GM21529 (cell line): ENCODE measurements around the gene FOXP4.

Source experiments
- ATAC-seq: cut with Tn5 transposase; IDR thresholded peaks from one replicate; pipeline ENCODE4 v1.9.1; 2021; ENCODE audit not compliant: unreplicated experiment

The FOXP4 gene, protein sequence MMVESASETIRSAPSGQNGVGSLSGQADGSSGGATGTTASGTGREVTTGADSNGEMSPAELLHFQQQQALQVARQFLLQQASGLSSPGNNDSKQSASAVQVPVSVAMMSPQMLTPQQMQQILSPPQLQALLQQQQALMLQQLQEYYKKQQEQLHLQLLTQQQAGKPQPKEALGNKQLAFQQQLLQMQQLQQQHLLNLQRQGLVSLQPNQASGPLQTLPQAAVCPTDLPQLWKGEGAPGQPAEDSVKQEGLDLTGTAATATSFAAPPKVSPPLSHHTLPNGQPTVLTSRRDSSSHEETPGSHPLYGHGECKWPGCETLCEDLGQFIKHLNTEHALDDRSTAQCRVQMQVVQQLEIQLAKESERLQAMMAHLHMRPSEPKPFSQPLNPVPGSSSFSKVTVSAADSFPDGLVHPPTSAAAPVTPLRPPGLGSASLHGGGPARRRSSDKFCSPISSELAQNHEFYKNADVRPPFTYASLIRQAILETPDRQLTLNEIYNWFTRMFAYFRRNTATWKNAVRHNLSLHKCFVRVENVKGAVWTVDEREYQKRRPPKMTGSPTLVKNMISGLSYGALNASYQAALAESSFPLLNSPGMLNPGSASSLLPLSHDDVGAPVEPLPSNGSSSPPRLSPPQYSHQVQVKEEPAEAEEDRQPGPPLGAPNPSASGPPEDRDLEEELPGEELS

DNA sequence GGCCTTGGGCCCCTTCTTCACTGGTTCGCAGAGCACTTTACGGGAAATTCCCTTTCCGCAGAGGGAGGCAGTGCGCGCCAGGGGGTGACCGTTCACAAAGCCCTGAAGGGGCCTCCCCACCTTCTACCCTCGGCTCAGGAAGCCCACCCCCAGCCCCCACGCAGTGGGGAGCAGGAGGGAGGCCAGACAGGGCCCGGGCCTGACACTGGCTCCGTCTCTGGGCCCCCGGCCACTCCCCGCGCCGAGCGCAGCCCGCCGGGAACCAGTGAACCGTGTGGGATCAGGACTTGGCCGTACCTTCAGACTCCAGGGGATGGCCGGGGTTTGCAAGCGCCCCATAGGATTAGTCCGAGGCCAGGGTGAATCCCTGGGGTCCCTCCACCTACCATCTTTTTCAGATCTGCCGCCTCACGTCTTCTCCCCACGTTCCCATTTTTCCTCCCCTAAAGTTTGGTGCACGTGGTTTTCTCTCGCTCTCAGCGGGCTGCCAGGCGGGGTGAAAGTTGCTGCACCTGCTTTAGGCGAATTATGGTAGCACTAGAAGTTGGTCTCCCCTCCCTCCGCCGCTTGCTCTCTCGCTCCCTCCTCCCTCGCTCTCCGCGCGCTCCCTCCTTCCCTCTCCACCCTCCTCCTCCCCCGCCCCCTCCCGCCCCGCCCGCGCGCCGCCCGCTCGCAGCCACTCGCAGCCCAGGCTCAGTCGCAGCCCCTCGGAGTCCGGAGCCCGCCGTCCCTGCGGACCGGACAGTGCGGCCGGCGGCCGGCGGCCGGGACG lies at the start of gene FOXP4:
Gene FOXP4 (plus strand): TSS at position 679 of the 772 bp plus-strand sequence. CDS start 19,380 bp downstream, outside the sequence.
- peak; percentile 64 for ATAC-seq

DNA sequence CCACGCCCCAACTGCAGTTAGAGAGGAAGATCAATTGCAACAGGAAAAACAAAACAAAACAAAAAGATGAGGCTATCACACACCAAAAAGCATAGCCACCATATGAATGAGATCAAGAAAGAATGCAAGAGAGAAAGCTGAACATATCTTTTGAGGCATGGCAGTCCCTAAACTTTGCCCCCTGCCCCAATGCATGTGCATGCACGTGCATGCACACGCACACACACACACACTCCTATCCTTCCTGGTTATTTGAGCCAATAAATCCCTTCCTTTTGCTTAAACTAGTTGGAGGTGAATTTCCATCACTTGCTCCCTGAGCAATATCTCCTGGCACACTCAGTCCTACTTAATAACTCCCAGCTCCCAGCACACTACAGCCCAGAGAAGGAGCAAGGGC lies 48.6 kb upstream of the FOXP4 start:
- no peak for ATAC-seq

DNA sequence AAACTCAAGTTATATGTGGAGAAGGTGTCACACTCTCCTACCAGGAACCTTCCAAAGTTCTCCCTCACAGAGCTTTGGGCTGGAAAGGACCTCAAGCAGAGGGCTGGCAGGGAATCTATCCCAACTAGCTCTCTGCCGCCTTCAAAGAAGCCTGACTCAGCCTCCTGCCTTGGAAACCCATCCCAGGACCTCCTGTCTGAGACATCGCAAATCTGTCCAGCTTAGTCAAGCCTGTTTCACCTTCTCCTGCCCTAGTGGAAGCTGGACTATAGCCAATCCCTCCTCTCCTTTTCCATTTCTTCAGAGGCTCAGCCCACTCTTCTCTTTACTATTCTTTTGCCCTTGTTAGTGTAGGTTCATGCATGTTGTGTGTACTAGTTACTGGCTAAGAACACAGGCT lies 48.2 kb upstream of the FOXP4 start:
- ATAC-seq, result no peak

DNA sequence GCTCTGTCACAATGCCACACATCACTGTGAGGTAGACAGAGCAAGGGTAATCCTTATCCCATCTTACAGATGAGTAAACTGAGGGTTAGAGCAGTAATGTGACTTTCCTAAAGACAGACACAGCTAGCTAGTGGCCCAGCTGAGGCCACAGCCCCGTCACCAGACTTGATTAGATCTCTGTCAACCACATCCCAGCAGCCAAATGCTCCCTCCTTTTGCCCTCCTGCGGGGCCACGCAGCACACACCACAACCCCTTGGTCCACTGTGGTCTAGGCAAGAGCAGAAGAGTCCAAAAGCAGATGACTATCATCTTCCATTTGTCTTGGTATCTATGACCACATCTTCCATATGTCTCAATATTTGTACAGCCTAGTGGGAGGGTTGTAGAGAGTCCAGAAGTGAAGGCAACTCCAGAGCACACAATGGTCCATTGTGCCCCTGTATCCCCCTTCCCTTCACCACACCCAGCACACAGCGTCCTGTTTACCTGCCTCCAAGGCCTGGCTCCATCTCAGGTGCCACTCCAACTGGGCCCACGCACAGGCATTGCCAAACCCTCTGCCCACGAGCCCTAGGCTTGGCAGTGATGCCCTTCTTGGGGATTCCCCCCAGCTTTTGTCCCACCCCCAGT lies 47.1 kb upstream of the FOXP4 start:
- no peak for ATAC-seq

DNA sequence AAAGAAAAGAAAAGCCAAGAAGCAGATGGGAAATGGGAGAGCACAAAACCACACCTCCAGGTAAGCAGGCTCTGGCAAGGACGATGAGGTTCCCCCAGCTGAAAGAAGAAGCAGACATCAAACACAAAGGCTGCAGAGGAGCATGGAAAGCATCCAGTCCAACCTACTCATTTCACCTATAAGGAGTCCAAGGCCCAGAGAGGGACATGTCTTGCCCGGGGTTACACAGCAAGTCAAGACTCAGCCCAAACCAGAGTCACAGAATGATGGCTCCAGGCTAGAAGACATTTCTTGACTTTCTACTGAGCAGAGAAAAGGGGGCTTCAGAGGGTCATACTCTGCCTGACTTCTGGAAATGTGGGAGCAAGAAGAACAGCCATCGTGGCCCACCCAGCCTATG lies 45.6 kb upstream of the FOXP4 start:
- ATAC-seq, result no peak

DNA sequence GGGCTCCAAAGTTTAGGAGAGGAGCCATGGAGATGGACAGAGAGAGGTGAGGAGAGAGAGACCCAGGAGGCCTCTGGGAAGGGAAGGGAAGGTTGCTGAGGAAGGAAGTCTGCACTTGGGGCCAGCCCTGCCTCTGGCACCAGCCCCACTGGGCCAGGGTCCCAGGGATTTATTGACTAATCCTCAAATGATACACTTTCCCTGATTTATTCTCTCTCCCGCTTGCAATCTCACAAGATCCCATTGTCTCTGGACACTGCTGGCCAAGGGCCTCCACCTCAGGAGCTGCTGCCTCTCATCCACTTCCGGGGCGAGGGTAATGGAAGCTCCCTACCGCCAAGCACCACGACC lies 43.6 kb upstream of the FOXP4 start:
- no peak for ATAC-seq

DNA sequence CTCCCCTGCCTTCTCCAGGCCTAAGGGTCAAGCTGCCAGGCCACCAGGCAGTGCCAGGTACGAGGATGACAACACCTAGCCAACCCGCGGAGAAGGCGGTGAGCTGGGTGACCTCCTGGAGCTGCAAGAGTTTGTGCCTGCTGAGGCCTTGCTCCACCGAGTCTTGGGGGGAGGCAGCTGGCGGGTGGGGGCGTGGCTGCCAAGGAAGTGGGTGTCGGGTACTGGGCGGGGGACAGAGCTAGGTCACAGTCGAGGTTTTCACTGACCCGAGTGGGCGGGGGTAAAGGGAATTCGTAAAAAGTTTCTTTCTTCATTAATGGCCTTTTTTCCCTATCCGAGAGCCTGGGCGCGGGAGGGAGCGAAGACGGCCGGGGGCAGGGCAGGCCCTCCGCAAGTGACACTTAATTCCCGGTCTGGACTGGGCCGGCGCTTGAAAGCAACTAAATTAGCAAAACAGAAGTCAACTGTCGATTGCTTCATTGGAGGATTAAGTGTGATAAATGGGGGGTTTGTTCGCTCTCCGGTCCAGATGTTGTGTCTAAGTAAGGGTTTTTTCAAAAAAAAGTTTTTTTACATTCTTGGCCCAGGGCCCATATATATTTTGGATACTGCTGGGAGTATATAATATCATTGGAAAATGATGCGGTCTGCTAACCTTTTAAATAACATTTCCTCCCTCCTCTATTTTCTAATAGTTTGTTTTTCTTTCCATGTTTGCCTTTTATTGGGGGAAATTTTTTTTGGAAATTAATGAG lies 43.1 kb upstream of the FOXP4 start:
- ATAC-seq, result no peak

DNA sequence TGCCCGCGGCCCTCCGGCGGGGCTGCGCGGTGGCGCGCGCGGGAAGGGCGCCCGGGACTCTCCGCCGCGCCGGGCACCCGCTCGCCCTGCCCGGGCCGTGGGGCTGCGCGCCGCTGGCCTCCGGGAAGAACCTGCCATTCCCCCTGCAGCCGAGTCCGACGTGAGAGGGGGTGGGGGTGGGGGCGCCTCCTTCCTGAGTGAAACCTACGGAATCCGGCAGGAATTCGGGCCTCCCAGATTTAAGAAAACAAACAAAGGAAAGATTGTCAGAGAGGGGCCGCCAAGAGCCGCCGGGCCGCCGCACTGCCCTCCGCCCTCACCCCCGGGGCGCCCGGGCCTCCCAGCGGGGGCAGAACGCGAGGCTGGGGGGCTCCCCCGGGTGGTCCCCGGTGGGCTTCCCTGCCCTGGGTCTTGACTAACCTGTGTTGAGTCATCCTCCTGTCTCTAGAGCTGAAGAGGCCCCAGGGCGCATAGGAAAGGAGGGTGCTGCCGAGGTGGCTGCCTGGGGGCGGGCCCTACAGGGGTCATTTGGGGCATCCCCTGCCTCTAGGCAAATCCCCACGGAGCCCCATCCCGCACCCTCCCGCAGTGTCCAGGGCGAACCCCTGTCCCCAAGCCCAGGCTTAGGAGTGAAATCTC lies 42.2 kb upstream of the FOXP4 start:
- no peak for ATAC-seq

DNA sequence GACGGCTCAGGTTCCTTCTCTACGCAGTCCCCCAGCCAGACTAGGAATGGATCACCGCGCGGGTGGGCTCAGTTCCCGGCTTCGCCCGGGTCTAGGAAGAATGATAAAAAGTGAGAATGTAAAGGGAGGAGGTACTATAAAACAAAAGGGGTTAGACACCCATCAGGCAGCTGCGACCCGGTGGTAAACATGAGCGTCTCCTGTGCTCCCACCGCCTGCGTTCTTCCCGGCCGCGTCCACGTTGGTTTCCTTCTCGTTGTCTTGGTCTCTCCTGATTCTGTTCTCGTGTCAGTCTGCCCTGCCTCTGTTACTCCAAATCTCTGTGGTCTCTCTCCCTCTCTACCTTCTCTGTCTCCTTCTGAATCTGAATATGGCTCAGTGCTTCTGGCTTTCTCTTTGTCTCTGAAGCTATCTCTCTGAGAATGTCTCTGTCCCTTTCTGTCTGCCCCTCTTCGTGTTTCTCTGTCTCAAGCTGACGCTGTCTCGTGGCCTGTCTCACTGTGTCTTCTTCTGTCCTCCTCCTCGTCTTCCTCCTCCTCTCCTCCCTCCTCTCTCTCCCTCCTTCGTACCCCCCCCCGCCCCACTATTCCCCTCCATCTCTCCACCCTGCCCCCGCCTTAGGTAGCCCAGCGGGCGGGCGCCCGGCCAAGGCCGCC lies 41.6 kb upstream of the FOXP4 start:
- ATAC-seq, result no peak

DNA sequence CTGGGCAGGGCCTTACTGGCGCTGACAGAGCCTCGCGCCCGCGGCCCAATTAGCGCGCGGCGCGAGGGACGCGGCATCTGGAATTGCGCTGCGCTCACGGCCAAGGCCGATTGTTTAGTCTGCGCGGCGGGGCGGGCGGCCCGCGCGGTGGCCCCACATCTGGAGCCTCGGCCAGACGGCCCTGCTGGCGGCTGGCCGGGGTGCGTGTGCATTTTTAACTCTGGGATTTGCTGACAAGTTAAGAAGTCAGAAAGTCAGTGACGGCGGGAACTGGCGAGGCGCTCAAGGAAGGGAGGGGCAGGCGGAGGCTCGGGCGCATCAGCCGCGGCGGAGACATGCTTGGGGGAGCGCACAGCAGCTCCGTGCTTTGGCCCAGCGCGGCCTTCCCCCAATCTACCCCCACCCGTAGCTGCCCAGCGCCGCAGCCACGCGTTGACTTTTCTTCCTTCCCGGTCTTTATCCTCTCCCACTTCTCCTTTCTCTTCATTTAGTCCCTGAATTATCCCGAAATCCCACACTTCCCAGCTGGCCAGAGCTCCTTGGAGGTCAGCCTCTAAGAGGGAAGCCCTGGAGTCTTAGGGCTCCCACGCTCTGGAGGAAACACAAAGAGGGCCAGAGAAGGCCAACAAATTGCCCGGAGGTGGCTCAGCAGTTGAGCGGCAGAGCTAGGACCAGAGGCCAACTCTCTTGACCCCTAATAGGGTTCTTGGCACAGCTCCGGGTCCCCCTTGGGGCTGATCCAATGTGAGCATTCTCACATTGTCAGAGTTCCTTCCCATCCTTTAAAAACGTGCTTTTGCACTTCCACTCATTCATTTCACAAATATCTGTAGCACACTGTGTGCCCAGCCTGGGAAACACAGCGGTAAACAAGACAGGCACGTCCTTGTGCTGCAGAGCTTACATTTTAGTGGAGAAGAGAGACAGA lies 40.8 kb upstream of the FOXP4 start:
- peak; percentile 73 for ATAC-seq

DNA sequence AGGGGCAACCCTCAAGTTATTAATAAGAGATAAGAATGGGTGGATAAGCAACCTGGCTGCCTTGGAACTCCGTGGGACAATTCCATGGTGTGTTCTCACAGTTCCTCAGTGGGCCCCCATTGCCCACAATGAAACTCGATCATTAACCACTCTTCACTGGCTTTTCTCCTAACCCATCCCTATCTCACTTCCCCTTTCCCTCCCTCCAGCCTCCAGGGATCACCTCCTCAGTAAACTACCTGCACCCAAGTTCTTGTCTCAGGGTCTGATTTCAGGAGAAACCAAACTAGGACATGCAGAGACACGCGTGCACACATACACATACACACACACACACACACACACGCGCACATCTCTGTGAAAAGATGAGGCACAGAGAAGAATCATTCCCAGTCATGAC lies 37.7 kb upstream of the FOXP4 start:
- no peak for ATAC-seq

DNA sequence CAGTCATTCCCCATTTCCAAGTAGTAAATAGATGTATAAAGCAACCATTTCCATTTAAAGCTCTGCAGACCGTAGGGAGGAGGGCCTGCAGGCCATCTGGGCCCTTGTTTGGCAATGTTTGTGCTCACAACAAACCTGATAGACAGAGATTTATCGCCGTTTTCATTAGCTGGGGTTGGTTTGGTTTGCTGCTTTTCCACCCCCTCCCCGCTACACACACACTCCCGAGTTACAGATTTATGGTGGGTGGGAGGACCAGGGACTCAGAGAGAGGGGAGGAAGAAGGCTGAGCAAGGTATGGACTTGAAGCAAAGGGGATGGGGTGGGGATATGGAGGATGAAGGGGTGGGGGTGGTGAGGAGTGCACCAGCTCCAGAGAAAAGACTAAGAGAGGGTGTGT lies 36.6 kb upstream of the FOXP4 start:
- ATAC-seq, result no peak

DNA sequence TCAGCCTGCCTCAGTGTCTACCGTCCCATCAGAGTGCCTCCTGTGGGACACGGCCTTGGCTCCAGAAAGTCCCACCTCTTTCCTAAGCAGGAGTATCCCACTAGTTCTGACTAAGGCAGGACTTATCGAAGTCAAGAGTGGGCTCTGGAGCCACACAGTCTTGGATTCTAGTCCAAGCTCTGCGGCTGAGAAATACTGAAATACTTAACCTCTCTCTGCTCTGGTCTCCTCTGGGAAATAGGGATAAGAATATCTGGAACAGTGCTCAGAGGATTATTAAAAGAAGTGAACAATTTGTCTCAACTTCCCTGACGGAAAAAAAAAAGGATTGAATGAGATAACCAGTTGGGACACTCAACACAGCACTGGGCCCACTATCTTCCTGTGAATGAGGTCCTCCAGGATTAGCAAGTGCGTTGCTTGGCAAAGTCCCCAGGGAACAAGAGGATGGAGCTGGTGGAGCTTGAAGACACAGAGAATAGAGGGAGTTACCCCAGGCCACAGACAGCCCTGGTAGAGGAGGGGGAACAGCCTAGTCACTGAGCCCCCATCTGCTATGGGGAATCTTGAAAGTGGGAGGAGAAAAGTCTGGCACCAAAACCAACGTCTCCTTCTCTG lies 34.6 kb upstream of the FOXP4 start:
- no peak for ATAC-seq

DNA sequence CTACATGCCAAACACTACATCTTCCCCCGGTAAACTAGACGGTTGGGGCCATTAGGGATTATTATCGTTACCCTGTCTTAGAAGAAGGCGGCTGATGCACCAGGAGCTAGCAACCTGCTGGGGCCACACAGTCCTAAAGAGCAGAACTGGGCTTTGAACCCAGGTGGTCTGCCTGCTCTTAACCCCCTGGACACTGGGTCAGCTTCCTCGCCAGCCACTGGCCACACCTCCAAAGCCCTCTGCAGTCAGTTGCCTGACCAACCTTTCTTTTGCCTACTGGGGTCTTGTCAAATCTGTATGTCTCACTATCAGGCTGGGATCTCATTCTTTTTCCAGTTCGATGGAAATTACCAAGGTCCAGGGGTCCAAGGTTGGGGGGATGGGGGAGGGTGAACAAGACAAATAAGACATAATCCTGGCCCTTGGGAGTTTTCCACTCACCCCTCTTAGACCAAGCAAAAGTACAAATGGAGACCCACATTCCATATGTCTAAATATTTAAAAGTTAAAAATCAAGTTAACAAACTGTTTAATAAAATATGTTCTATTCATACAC lies 34.0 kb upstream of the FOXP4 start:
- no peak for ATAC-seq

DNA sequence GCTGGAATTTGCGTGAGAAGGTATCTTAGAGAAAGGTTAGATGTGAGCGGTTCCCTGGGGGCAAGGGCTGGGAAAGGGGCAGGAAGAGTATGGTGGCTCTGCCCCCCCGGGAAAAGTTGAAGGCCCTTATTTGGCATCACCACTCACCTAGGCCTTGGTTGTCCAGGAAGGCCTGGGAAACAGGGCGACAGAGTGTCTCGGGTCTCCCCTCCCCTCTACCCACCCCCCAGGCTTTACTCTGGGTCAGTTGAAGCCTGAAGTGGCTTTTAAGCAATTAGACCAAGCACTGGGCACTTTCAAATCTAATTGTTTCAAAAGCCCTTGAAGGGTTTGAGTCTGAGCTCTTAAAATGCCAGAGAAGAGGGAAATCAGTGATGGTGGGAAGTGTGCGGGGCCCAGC lies 30.2 kb upstream of the FOXP4 start:
- no peak for ATAC-seq

DNA sequence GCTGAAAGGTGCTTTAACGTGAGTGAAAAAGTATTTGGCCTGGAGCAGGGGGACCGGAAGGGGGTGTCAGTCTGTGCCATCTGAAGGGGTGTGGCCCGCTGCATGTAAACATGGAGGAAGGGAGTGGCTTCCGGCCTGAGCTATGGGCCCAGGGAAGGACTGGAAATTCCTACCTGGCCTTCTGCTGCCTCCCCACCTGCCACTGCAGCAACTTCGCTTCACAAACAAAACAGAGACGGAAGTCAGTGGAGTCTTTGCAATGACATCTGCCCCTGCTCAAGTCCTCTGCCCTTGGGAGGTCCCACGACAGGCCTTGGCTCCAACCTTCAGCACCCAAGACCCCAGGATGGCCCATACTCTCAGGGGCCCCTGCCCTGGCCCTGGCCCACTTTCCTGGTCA lies 28.1 kb upstream of the FOXP4 start:
- no peak for ATAC-seq

DNA sequence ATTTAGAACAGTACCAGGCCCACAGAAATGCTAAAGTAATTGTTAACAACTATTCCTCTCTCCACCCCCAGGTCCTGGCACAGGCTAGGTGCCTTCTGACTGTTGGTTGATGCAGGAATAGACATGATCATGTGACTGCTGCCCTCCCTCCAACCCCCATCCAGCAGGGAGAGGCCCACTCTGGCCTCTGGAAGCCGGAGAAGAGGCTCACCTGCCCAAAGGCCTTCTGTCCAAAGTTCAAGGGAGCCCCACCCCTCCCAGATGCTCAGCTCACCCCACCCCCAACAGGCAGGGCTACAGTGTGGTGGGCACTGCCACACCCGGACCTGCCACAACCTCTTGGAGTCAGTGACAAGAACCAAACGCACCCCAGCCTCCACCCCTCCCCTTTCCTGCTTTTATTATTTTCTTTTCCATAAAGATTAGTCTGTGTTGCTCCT lies 26.9 kb upstream of the FOXP4 start:
- ATAC-seq, result no peak
